ENCODE data around the gene RC3H1.
"Not testable (repeated sequence)": the region's sequence is repeated elsewhere in the genome, so short reads cannot be mapped to it uniquely, and the experiment has no call there.

The RC3H1 gene, protein sequence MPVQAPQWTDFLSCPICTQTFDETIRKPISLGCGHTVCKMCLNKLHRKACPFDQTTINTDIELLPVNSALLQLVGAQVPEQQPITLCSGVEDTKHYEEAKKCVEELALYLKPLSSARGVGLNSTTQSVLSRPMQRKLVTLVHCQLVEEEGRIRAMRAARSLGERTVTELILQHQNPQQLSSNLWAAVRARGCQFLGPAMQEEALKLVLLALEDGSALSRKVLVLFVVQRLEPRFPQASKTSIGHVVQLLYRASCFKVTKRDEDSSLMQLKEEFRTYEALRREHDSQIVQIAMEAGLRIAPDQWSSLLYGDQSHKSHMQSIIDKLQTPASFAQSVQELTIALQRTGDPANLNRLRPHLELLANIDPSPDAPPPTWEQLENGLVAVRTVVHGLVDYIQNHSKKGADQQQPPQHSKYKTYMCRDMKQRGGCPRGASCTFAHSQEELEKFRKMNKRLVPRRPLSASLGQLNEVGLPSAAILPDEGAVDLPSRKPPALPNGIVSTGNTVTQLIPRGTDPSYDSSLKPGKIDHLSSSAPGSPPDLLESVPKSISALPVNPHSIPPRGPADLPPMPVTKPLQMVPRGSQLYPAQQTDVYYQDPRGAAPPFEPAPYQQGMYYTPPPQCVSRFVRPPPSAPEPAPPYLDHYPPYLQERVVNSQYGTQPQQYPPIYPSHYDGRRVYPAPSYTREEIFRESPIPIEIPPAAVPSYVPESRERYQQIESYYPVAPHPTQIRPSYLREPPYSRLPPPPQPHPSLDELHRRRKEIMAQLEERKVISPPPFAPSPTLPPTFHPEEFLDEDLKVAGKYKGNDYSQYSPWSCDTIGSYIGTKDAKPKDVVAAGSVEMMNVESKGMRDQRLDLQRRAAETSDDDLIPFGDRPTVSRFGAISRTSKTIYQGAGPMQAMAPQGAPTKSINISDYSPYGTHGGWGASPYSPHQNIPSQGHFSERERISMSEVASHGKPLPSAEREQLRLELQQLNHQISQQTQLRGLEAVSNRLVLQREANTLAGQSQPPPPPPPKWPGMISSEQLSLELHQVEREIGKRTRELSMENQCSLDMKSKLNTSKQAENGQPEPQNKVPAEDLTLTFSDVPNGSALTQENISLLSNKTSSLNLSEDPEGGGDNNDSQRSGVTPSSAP

DNA sequence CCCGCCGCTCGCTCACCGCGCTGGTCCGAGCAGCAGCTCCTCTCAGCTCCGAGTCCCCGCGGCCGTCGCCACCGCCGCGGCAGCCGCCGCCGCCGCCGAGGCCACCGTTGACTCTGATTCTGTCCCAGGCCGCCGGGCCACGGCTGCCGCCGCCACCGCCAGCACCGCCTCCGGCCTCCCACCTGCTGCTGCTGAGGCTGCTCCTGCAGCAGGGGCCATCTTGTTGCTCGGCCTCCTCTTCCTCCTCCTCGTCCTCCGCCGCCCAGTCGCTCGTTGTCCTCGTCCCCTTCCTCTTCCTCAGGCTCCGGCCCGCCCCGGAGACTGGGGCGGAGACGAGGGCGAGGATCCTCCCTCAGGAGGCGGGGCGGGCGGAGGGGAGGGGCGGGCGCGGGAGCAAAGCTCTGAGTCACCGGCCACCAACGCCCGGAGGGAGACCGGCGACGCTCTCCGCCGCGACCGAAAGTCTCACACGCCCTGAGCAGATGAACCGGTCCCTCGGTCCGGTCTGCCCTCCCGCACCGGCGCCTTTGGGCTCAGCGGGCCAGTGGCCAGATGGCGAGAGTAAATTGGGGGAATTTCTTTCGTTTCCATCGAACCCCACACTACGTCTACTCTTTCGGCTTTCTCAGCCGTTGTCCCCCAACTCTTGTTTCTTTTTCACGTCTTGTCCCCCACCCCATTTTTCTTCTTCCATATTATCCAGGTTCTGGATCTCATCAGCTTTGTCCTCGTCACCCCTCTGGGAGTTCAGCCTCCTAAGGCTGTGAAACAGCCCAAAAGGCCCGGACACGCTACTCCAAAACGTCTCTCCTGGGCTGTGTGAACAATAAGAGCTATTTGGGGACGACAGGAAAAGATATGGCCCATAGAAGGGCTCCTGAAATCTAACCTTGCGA lies at the start of gene RC3H1:
Gene RC3H1, minus strand, starts transcription at position 278 of the 896 bp plus-strand sequence. CDS start 29,372 bp downstream, outside the sequence.
- peak; percentile 79 to 85 (median 81) for DNase-seq (ENCODE audit: low read depth in 2 of 3, low spot score in 1 of 3)

DNA sequence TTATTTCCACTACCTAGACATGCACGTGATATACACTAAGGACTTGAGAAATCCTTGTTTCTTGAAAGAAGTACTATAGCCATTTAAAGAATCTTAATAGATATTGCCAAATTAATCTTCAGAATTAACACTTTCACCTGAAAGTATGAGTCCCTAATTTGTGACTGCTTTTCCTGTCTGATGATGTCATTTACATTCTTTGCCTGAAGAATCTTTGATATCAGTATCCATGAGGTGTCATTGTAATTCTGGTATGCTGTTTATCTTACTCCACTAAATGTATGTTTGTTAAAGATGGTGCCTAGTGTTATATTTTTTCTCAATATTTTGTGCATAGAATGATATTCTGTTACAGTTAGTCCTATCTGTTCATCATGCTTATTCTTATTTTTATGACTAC lies 48.5 kb upstream of the RC3H1 start:
- no peak for DNase-seq (ENCODE audit: low read depth in 2 of 3, low spot score in 1 of 3)

DNA sequence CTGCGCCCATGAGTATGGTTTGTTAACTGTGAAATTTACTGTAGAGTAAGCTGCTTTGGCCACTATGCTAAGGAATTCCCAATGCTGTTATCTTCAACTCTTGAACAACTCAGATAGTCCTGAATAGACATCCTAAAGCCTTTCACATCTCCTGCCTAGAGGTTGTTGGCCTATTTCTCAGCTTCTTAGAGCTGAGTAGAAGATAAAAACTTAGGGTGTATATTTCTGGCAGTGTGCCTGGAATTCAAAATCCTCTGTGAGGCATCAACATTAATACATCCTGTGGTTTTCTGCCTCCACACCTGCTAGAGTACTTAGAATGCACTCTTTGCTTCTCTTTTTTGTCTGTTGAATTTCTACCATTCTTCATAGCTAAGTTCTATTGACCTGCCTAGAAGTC lies 45.8 kb upstream of the RC3H1 start:
- no peak for DNase-seq (ENCODE audit: low read depth in 2 of 3, low spot score in 1 of 3)

DNA sequence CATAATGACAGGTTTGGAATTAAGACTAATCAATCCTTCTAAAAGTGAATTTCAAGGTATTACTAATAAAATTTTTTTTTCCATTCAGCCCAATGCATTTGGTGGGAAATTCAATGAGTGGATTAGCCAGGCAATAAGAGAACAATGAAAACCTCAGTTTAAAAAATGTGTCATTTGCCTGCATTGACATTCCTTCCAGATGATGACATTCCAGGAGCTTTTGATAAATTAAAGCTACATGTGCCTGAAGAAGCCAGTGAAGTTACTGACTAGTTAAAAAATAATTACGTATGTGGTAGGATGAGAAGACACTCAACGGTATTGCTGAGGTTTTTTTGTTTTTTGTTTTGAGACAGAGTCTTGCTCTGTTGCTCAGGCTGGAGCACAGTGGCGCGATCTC lies 37.9 kb upstream of the RC3H1 start:
- no peak for DNase-seq (ENCODE audit: low read depth in 2 of 3, low spot score in 1 of 3)

DNA sequence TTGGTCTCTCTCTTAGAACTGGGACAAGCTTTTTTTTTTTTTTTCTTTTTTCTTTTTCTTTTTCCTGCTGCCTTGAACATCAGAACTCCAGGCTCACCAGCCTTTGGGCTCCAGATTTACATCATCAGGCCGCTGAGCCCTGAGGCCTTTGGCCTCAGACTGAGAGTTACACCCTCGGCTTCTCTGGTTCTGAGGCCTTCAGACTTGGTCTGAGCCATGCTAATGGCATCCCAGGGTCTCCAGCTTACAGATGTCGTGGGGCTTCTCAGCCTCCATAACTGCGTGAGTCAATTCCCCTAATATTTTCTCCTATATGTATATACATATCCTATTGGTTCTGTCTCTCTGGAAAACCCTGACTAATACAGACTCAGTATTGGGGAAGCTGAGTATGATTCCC lies 36.5 kb upstream of the RC3H1 start:
- DNase-seq (ENCODE audit: low read depth in 2 of 3, low spot score in 1 of 3) = no peak

DNA sequence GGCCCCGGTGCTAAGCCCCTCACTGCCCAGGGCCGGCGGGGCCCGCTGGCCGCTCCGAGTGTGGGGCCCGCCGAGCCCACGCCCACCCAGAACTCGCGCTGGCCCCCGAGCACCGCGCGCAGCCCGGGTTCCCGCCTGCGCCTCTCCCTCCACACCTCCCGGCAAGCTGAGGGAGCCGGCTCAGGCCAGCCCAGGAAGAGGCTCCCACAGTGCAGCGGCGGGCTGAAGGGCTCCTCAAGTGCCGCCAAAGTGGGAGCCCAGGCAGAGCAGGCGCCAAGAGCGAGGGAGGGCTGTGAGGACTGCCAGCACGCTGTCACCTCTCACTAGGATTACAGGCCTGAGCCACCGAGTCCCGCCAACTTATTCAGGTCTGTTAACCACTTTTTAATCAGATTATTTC lies 34.5 kb upstream of the RC3H1 start:
- not testable (repeated sequence) for DNase-seq (ENCODE audit: low read depth in 2 of 3, low spot score in 1 of 3)

DNA sequence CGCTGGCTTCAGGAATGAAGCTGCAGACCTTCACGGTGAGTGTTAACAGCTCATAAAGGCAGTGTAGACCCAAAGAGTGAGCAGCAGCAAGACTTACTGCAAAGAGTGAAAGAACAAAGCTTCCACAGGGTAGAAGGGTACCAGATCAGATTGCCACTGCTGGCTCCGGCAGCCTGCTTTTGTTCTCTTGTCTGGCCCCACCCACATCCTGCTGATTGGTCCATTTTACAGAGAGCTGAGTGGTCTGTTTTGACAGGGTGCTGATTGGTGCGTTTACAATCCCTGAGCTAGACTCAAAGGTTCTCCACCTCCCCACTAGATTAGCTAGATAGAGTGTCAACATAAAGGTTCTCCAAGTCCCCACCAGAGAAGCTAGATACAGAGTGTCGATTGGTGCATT lies 33.6 kb upstream of the RC3H1 start:
- DNase-seq (ENCODE audit: low read depth in 2 of 3, low spot score in 1 of 3) = not testable (repeated sequence)

DNA sequence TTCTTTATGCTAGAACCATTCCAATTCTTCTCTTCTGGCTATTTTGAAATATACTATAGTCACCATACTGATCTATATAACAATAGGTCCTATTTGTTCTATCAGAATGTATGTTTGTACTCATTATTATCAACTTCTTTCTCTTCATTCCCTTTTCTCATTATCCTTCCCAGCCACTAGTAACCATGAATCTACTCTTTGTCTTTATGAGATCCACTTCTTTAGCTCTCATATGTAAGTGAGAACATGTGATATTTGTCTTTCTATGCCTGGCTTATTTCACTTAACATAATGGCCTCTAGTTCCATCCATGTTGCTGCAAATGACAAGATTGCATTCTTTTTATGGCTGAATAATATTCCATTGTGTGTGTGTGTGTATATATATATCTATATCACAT lies 31.7 kb upstream of the RC3H1 start:
- no peak for DNase-seq (ENCODE audit: low read depth in 2 of 3, low spot score in 1 of 3)

DNA sequence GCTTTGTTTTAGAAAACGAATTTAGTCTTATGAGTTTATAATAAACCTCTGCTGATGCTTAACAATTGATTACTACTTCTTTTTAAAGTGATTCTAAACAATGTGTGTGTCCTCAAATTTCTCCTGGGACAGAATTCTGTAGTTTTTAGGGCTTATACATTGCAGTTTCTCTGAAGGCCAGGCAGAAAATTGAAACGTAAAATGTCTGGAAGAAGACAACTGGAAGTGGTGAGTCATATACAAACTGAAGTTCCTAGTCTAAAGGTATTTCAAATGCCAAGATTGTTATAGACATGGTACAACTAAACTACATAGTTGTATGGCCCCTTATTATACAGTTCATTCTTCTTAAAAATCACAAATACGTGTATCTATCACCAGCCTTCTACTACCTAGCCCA lies 30.5 kb upstream of the RC3H1 start:
- DNase-seq (ENCODE audit: low read depth in 2 of 3, low spot score in 1 of 3) = no peak

DNA sequence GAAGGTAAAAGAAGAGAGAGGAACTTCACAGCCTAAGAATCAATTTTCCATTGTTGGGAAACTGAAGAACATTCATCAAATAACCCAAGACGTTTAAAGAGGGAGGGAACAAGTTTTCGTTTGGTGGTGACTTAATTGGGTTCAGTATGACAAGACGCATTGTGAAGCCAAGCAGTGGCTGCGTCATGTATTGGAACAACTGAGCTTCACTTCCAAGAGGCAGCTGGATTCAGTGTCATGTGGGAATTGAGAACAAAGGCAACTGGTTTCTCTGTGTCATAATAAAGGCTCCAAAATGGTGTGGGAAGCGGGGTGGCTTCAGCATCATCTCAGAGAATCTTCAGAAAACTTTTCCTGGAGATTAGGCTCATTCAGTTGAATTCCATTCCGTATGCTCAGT lies 29.8 kb upstream of the RC3H1 start:
- no peak for DNase-seq (ENCODE audit: low read depth in 2 of 3, low spot score in 1 of 3)

DNA sequence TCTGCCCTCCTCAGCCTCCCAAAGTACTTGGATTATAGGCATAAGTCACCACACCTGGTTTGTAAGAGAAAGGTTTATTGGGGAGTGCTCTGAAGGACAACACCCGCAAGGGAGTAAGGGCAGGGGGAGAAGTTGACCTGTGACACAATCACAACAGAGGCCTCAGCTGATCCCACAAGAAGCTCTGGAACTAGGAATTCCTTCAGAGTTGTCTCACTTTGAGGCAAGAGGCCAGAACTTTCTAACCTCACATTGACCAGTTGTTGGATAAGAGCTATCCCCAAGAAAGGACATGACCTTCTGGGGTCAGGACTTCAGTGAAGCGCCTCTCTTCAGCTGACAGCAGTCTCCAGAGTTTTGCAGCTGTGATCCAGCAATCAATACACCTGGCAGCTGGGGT lies 27.4 kb upstream of the RC3H1 start:
- no peak for DNase-seq (ENCODE audit: low read depth in 2 of 3, low spot score in 1 of 3)

DNA sequence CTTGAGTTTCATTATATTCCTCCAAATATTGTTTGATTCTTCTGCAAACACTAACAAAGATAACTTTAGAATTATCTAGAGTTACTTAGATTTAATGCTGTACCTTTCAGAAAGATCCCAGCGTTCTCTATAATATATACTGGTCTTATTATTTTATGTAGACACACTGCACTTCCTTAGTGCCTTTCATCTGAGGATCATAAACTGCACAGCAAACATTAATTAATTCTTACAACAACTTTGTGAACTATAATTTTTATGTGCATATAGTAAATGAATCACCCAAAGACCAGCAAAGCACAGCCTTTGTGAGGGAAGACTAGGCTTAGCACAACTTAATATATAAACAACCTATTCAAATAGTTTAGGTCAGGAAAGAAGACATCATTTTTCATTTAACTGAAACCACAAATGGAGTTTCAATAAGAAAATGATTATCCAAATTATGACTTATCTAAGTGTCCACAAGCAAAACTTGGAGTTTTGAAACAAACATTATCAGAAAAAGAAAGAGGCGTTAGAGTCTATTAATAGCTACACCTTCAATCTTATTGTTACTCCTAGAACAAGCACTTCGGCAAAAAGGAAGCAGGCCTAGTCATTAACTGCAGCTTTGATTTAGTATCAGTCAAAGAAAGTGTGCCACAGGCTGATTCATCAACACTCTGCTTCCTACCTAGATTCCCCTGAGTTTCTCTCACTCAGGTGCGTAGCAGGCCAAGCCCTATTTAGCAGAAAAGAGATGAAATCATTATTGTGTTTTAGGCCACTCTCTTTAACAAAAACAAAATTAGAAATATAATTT lies 22.5 kb upstream of the RC3H1 start:
- DNase-seq (ENCODE audit: low read depth in 2 of 3, low spot score in 1 of 3) = no peak

DNA sequence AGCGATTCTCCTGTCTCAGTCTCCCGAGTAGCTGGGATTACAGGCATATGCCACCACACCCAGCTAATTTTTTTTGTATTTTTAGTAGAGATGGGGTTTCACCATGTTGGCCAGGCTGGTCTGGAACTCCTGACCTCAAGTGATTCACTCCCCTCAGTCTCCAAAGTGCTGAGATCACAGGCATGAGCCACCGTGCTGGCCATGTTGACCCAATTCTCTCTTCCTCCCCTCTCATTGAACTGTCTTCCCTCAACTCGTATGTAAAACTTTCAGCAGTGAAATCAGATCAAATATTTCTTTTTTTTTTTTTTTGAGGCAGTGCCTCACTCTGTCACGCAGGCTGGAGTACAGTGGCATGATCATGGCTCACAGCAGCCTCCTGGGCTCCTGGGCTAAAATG lies 20.4 kb upstream of the RC3H1 start:
- not testable (repeated sequence) for DNase-seq (ENCODE audit: low read depth in 2 of 3, low spot score in 1 of 3)

DNA sequence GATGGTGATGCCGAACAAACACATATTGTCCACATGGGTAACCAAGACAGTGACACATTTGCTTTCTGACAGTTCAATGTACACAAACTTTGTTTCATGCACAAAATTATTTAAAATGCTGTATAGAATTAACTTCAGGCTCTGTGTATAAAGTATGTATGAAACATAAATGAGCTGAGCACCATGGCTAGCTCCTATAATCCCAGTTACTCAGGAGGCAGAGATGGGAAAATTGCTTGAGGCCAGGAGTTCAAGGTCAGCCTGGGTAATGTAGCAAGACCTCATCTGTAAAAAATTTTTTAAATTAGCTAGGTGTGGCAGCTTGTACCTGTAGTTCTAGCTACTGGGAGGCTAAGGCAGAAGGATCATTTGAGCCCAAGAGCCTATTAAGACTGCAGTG lies 19.2 kb upstream of the RC3H1 start:
- no peak for DNase-seq (ENCODE audit: low read depth in 2 of 3, low spot score in 1 of 3)

DNA sequence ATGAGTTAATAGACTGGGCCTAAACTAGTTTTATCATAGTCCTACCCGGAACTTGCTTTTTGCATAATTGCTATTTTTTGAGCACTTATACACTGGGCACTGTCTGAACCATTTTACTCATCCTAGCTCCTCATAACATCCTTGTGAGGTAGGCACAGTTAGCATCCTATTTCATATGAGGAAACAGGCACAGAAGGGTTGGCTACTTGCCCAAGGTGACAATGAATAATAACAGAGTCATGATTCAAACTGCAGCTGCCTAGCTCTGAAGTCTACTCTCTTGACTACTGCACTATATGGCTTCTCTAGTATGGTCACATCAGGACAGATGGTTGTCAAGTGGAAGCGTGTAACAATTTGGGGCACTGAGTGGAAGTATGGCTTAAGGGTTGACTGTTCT lies 18.2 kb upstream of the RC3H1 start:
- DNase-seq (ENCODE audit: low read depth in 2 of 3, low spot score in 1 of 3) = no peak

DNA sequence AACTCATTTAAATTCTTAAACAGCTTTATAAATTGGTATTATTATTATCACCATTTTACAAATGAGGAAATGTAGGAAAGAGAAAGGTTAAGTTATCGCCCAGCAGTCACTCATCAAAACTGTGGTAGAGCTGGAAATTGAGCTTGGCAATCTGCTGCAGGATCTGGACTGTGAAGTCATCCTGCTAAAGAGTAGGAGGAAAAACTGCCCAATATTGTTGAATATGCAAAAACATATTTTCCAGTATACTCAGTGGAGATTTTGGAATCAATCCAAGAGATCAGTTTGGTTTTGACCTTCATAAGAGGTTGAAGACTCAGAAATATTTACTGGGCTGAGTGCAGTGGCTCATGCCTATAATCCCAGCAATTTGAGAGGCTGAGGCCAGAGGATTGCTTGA lies 16.9 kb upstream of the RC3H1 start:
- DNase-seq (ENCODE audit: low read depth in 2 of 3, low spot score in 1 of 3) = no peak

DNA sequence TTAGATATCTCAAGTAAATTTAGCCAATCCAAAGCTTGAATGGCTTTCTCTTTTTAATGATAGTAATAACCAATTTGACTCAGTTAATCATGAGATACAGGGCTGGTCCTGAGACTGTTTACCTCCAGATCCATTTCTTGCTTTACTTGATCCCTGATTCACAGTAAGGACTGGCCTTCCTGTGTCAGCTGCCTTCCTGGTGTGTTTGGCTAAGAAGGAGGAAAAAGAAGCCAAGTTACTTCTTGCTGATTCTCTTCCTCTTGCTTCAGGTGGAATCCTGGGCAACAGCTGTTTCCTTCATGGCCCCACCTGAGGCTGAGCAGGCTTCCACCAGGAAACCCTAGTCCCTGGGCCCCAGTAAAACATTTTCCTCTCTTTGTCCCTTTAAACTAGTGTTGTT lies 14.6 kb upstream of the RC3H1 start:
- no peak for DNase-seq (ENCODE audit: low read depth in 2 of 3, low spot score in 1 of 3)

DNA sequence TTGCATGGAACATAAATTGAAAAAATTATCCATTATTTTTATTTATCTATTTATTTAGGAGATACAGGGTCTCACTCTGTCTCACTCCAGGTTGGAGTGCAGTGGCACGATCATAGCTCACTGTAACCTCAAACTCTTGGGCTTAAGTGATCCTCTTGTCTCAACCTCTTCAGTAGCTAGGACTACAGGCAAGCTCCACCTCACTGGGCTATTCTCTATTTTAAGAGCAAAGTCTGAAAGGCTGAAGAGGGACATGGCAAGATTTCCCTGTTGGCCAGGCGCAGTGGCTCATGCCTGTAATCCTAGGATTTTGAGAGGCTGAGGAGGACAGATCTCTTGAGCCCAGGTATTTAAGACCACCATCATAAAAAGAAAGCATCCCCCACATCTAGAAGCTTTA lies 14.0 kb upstream of the RC3H1 start:
- no peak for DNase-seq (ENCODE audit: low read depth in 2 of 3, low spot score in 1 of 3)

DNA sequence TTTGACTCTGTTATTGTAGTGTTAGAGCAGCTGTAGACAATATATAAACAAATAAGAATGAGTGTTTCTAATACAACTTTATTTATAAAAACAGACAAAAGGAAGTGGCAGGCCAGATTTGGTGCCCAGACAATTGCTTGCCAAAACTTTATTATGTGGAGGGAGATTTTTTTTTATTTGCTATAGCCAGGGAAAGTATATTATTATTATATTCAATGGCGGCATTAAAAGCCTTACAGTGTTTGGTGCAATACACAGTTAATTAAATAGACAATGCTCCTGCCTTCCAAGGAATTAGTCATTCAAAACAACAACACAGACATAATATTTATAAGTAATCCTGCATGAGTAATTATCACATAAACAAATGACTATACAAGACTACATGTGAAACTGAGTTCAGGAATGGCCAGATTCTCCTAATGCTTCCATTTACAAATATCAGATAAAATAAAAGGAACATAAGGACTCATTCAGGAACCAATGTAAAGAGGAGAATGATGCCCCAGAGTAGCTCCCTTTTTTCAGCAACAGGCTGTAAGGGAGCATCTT lies 10.6 kb upstream of the RC3H1 start:
- DNase-seq (ENCODE audit: low read depth in 2 of 3, low spot score in 1 of 3) = no peak

DNA sequence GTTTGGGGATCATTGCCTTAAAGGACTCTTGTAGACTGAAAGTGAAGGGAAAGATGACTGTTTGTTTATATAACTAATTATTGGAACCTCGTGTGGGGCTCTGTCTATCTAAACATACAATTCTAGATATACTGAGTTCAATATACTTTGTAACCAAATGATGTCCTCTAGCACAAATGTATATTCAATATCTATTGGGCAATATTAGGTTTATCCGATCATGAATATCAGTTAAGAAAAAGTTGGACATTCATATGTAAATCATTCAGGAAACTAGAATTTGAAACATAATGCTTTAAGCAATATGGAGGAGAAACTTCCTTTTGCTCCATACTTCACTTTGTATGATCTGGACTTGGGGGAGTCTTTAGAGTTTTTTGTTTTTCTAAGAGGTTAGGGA lies 8.9 kb upstream of the RC3H1 start:
- DNase-seq (ENCODE audit: low read depth in 2 of 3, low spot score in 1 of 3) = no peak

All from stimulated activated CD4-positive, alpha-beta T cell treated with anti-CD3 and anti-CD28 coated beads, Interleukin-12 subunit alpha, Interleukin-12 subunit beta, amount 100 ng/mL, for 48 hours (primary cell).